Colonic mucosa (tissue), 4 donors: ENCODE results near the gene TTC7B. TPM values are rescaled to one million over a fixed set of nuclear protein-coding genes. Genes with fewer than 3 reads are reported as not detected.

Experiments
- DNase-seq: peaks from one replicate; pipeline ENCODE4 v3.0.0-alpha.2; 2020
- H3K27ac ChIP-seq: fragments of 200-600 bp; one replicate; pipeline ENCODE4 v1.8.0; 2021
- H3K27me3 ChIP-seq: fragments of 200-600 bp; one replicate; pipeline ENCODE4 v1.8.0; 2021
- H3K36me3 ChIP-seq: fragments of 200-600 bp; one replicate; pipeline ENCODE4 v1.8.0; 2021
- H3K4me1 ChIP-seq: fragments of 200-600 bp; one replicate; pipeline ENCODE4 v1.8.0; 2021; ENCODE audit warnings: mild to moderate bottlenecking
- H3K4me3 ChIP-seq: fragments of 200-600 bp; one replicate; pipeline ENCODE4 v1.8.0; 2021
- H3K9ac ChIP-seq, 2 donors: one replicate each; pipeline ENCODE4 v1.7.0; 2013; ENCODE audit warnings: control low read depth in 2 of 2, low read depth in 2 of 2, low read length in 2 of 2
- H3K9me3 ChIP-seq: fragments of 200-600 bp; one replicate; pipeline ENCODE4 v1.8.0; 2021
- CTCF ChIP-seq: fragments of 200-600 bp; IDR thresholded peaks from one replicate; pipeline ENCODE4 v1.8.0; 2022; ENCODE audit warnings: antibody characterized with exemption, mild to moderate bottlenecking
- intact Hi-C: fragments of 100-400 bp; cut with DNase I; formaldehyde crosslinking; loops from one replicate; pipeline ENCODE4 v1.14.1; 2022
- total RNA-seq, 2 donors: library from RNA; stranded (reverse); fragmentation: NEBNext Ultra II Directional in 1 of 2; extraction: Animal tissue kit (Norgen Biotek cat#: 25700) in 1 of 2; gene quantifications; one replicate each; pipeline ENCODE4 v1.2.1, GENCODE V29; 2021
- donor health status: healthy.
- donor health status: DM: no; HTN: no; CAD: no.
- donor health status: DM: no; HTN: no; CAD: no.

The TTC7B gene
- total RNA-seq, 2 donors from 2014 or later = 3.3 to 11.8 TPM

GRCh38 chr14:90807060-90807459 lies 9.2 kb downstream of the TTC7B start:
- Histone ChIP-seq H3K27ac (no peak overlapping the region), H3K36me3 (no peaks in the 10 kb centered on the region), H3K4me1 (no peaks in the 10 kb centered on the region), H3K4me3 (no peak overlapping the region), H3K27me3 (no peaks in the 10 kb centered on the region), H3K9ac (no peak overlapping the region), H3K9me3 (no peaks in the 10 kb centered on the region)
- TF ChIP-seq CTCF = no peak
- DNase-seq = no peak
- intact Hi-C loops = no loop called here

- intact Hi-C loops = no loop called here
- no peak overlapping the region for H3K27ac ChIP-seq
- no peaks in the 10 kb centered on the region for H3K9me3 ChIP-seq
- no peak overlapping the region for H3K4me3 ChIP-seq
- no peaks in the 10 kb centered on the region for H3K4me1 ChIP-seq
- no peak for DNase-seq
- TF ChIP-seq CTCF = no peak
- H3K36me3 ChIP-seq = no peaks in the 10 kb centered on the region
- no peaks in the 10 kb centered on the region for H3K27me3 ChIP-seq
- H3K9ac ChIP-seq = no peak overlapping the region
Measured at GRCh38 chr14:90805662-90806540, 10.3 kb downstream of the TTC7B start.

GRCh38 chr14:90805084-90805391 lies 11.2 kb downstream of the TTC7B start:
- Histone ChIP-seq H3K36me3 (no peaks in the 10 kb centered on the region), H3K27me3 (no peaks in the 10 kb centered on the region), H3K4me1 (no peaks in the 10 kb centered on the region), H3K9me3 (no peaks in the 10 kb centered on the region), H3K9ac (no peak overlapping the region), H3K27ac (no peak overlapping the region), H3K4me3 (no peak overlapping the region)
- intact Hi-C loops = no loop called here
- no peak for TF ChIP-seq CTCF
- DNase-seq = no peak

GRCh38 chr14:90804292-90805083 lies 11.7 kb downstream of the TTC7B start:
- DNase-seq = no peak
- H3K9ac ChIP-seq = peak overlapping the region in 1 of 2 donors; percentile 12
- TF ChIP-seq CTCF = no peak
- intact Hi-C loops = no loop called here
- no peaks in the 10 kb centered on the region for H3K36me3 ChIP-seq
- no peak overlapping the region for H3K27ac ChIP-seq
- no peaks in the 10 kb centered on the region for H3K27me3 ChIP-seq
- H3K4me1 ChIP-seq = no peaks in the 10 kb centered on the region
- no peaks in the 10 kb centered on the region for H3K9me3 ChIP-seq
- no peak overlapping the region for H3K4me3 ChIP-seq

GRCh38 chr14:90803249-90803648 lies 13.0 kb downstream of the TTC7B start:
- no peak for DNase-seq
- Histone ChIP-seq H3K4me1 (no peaks in the 10 kb centered on the region), H3K27me3 (no peaks in the 10 kb centered on the region), H3K9me3 (no peaks in the 10 kb centered on the region), H3K36me3 (no peaks in the 10 kb centered on the region), H3K27ac (no peak overlapping the region), H3K4me3 (no peak overlapping the region), H3K9ac (no peak overlapping the region)
- intact Hi-C loops = no loop called here
- no peak for TF ChIP-seq CTCF
